ENCODE results near the gene ZNRF2.

DNA sequence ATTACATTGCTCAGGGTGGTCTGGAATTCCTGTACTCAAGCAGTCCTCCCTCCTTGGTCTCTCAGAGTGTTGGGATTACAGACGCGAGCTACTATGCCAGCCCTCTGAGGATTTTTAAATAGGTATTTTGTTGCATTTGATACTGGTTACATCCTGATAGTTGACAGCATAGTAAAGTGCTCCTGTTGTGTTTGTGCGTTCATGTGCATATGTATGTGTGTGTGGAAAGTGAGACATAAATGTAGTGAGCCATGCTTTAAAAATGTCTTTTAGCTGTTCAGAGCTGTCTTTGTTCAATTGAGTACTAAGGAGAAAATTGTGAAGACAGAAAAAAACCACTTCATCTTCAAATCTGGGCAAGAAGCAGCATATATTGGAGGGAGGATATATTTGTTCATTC, 27.8 kb downstream of the ZNRF2 start:
- TF ChIP-seq, protein P1, sequence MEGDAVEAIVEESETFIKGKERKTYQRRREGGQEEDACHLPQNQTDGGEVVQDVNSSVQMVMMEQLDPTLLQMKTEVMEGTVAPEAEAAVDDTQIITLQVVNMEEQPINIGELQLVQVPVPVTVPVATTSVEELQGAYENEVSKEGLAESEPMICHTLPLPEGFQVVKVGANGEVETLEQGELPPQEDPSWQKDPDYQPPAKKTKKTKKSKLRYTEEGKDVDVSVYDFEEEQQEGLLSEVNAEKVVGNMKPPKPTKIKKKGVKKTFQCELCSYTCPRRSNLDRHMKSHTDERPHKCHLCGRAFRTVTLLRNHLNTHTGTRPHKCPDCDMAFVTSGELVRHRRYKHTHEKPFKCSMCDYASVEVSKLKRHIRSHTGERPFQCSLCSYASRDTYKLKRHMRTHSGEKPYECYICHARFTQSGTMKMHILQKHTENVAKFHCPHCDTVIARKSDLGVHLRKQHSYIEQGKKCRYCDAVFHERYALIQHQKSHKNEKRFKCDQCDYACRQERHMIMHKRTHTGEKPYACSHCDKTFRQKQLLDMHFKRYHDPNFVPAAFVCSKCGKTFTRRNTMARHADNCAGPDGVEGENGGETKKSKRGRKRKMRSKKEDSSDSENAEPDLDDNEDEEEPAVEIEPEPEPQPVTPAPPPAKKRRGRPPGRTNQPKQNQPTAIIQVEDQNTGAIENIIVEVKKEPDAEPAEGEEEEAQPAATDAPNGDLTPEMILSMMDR (IDR thresholded peaks at IDR 0.05; ENCODE audit: low read depth, low read length): no peak
- no peak for TF ChIP-seq POLR2A (IDR thresholded peaks at IDR 0.05; ENCODE audit: extremely low read depth, insufficient read length)
